Mucosa of gallbladder (tissue), 1 donor: ENCODE results near the gene DIPK1B. TPM values are rescaled to one million over a fixed set of nuclear protein-coding genes. Genes with fewer than 3 reads are reported as not detected.
A peak's percentile ranks its signal among the peaks of the same experiment; 100 is the strongest.

Experiments used
- DNase-seq: peaks from one replicate; pipeline ENCODE4 v3.0.0-alpha.2; 2020; ENCODE audit warnings: low spot score
- total RNA-seq: library from RNA; stranded (reverse); gene quantifications from one replicate; pipeline ENCODE4 v1.2.1, GENCODE V29; 2021
- donor health status: DM: no; HTN: no; CAD: no.

DIPK1B gene
- total RNA-seq, 1 donor from 2014 or later, result 8.8 TPM

- DNase-seq, result no peak
These were observed 8.0 kb downstream of the DIPK1B start for GRCh38 chr9:136720251-136720897.

- no peak for DNase-seq
These were observed 8.5 kb downstream of the DIPK1B start for GRCh38 chr9:136720898-136721338.

- no peak for DNase-seq
These were observed 9.1 kb downstream of the DIPK1B start for GRCh38 chr9:136721339-136722092.

- DNase-seq, result no peak
These were observed 10.0 kb downstream of the DIPK1B start for GRCh38 chr9:136722093-136722968.

GRCh38 chr9:136722969-136723356 is 10.6 kb downstream of the DIPK1B start:
- no peak for DNase-seq

GRCh38 chr9:136723362-136723976 is 11.1 kb downstream of the DIPK1B start:
- no peak for DNase-seq

- DNase-seq, result no peak
These were observed 11.6 kb downstream of the DIPK1B start for GRCh38 chr9:136723989-136724388.

- DNase-seq, result no peak
These were observed 12.4 kb downstream of the DIPK1B start for GRCh38 chr9:136724772-136725171.

- no peak for DNase-seq
These were observed 13.2 kb downstream of the DIPK1B start for GRCh38 chr9:136725612-136726011.

GRCh38 chr9:136726118-136726517 is 13.7 kb downstream of the DIPK1B start:
- no peak for DNase-seq

- DNase-seq, result no peak
These were observed 14.3 kb downstream of the DIPK1B start for GRCh38 chr9:136726631-136727191.

GRCh38 chr9:136728080-136728547 is 15.7 kb downstream of the DIPK1B start:
- peak; percentile 92 for DNase-seq

GRCh38 chr9:136728548-136729123 is 16.3 kb downstream of the DIPK1B start:
- DNase-seq, result no peak

GRCh38 chr9:136729144-136729543 is 16.8 kb downstream of the DIPK1B start:
- no peak for DNase-seq

- DNase-seq, result no peak
These were observed 17.6 kb downstream of the DIPK1B start for GRCh38 chr9:136729926-136730325.

GRCh38 chr9:136732444-136733178 is 20.2 kb downstream of the DIPK1B start:
- no peak for DNase-seq

GRCh38 chr9:136733611-136734010 is 21.2 kb downstream of the DIPK1B start:
- no peak for DNase-seq

GRCh38 chr9:136734837-136735496 is 22.6 kb downstream of the DIPK1B start:
- DNase-seq, result no peak

- DNase-seq, result no peak
These were observed 23.6 kb downstream of the DIPK1B start for GRCh38 chr9:136735812-136736480.
